SK-N-SH (cell line): ENCODE data around the gene HSPA5. TPM values are rescaled to one million over a fixed set of nuclear protein-coding genes. Genes with fewer than 3 reads are reported as not detected.

Source experiments
- CTCF ChIA-PET: fragments of 300-600, 350-600 bp; formaldehyde crosslinking; extraction: SDS; loops from one replicate; lab custom pipeline; 2021; lab: Yijun Ruan, JAX
- POLR2A ChIA-PET: fragments of 350-600 bp; sonication (Branson Sonifier 250); formaldehyde crosslinking; extraction: SDS; loops from one replicate; lab custom pipeline; 2020; ENCODE audit warnings: antibody characterized with exemption, inconsistent platforms; lab: Yijun Ruan, JAX
- DNase-seq: peaks from one replicate; pipeline ENCODE4 v3.0.0; 2012
- H2AFZ ChIP-seq: fragments of 200-600 bp; sonication (generic); 2 replicates; pipeline ENCODE4 v1.8.1; 2016; ENCODE audit warnings: antibody characterized with exemption, mild to moderate bottlenecking, low read depth
- H3F3A ChIP-seq: fragments of 200-600 bp; sonication (generic); replicated peaks from 2 replicates; pipeline ENCODE3; 2016; ENCODE audit warnings: antibody characterized with exemption, mild to moderate bottlenecking; ENCODE audit not compliant: insufficient read depth
- H3K27ac ChIP-seq, 2 experiments: fragments of 200-500 bp in 1 of 2; fragments of 200-600 bp in 1 of 2; sonication (Bioruptor generic) in 1 of 2; sonication (generic), shearing (Covaris generic) in 1 of 2; 2 replicates each; pipeline versions ENCODE4 v1.5.1 to v1.6.1; 2014 to 2016; ENCODE audit warnings: low read depth in 2 of 2, inconsistent platforms in 1 of 2, low read length in 1 of 2, mild to moderate bottlenecking in 1 of 2, mixed read lengths in 1 of 2
- H3K27me3 ChIP-seq: fragments of 200-600 bp; sonication (generic), shearing (Covaris generic); 2 replicates; pipeline ENCODE4 v1.6.1; 2016; ENCODE audit warnings: mixed run types; ENCODE audit not compliant: insufficient read depth
- H3K36me3 ChIP-seq, 2 experiments: fragments of 200-500 bp in 1 of 2; fragments of 200-600 bp in 1 of 2; sonication (Bioruptor generic) in 1 of 2; sonication (generic) in 1 of 2; replicated peaks in 1 of 2; 2 replicates each; pipeline versions ENCODE3 to v1.5.1; 2014 to 2016; ENCODE audit warnings: low read length in 1 of 2, mild to moderate bottlenecking in 1 of 2; ENCODE audit not compliant: insufficient read depth in 2 of 2, control insufficient read depth in 1 of 2
- H3K4me1 ChIP-seq, 2 experiments: fragments of 200-500 bp in 1 of 2; fragments of 200-600 bp in 1 of 2; sonication (Bioruptor generic) in 1 of 2; sonication (generic), shearing (Covaris generic) in 1 of 2; 2 replicates each; pipeline versions ENCODE4 v1.5.1 to v1.6.1; 2014 to 2016; ENCODE audit warnings: low read depth in 1 of 2, low read length in 1 of 2, mixed run types in 1 of 2; ENCODE audit not compliant: insufficient read depth in 2 of 2, control insufficient read depth in 1 of 2
- H3K4me2 ChIP-seq: fragments of 200-600 bp; sonication (generic), shearing (Covaris generic); 2 replicates; pipeline ENCODE4 v1.6.1; 2017; ENCODE audit warnings: mixed run types
- H3K4me3 ChIP-seq, 2 experiments: fragments of 200-500 bp in 1 of 2; fragments of 200-600 bp in 1 of 2; sonication (Bioruptor generic) in 1 of 2; sonication (generic), shearing (Covaris generic) in 1 of 2; 2 replicates each; pipeline versions ENCODE4 v1.5.1 to v1.8.1; 2014 to 2016; ENCODE audit warnings: low read depth in 2 of 2, inconsistent platforms in 1 of 2, low read length in 1 of 2, mild to moderate bottlenecking in 1 of 2, mixed read lengths in 1 of 2, moderate library complexity in 1 of 2
- H3K79me2 ChIP-seq: fragments of 200-600 bp; sonication (generic); 2 replicates; pipeline ENCODE4 v1.8.1; 2017; ENCODE audit warnings: mild to moderate bottlenecking; ENCODE audit not compliant: insufficient read depth
- H3K9ac ChIP-seq: fragments of 200-600 bp; sonication (generic); 2 replicates; pipeline ENCODE4 v1.6.1; 2017; ENCODE audit warnings: mixed run types
- H3K9me2 ChIP-seq: fragments of 200-600 bp; sonication (generic); 2 replicates; pipeline ENCODE4 v1.6.1; 2017; ENCODE audit warnings: mixed run types
- H3K9me3 ChIP-seq: fragments of 200-600 bp; sonication (generic); 2 replicates; pipeline ENCODE4 v1.6.1; 2017; ENCODE audit warnings: mixed run types, mild to moderate bottlenecking, moderate library complexity
- H4K20me1 ChIP-seq: fragments of 200-600 bp; sonication (generic); 2 replicates; pipeline ENCODE4 v1.6.1; 2017; ENCODE audit warnings: mild to moderate bottlenecking, mixed run types; ENCODE audit not compliant: insufficient read depth
- CTCF ChIP-seq: fragments of 200-600 bp; sonication (generic); IDR thresholded peaks from 2 replicates; pipeline ENCODE4 v1.6.1; 2017; ENCODE audit warnings: antibody characterized with exemption, mild to moderate bottlenecking, moderate library complexity
- ELF1 ChIP-seq: IDR thresholded peaks from 2 replicates; pipeline ENCODE4 v1.4.0; 2012
- FOSL2 ChIP-seq: IDR thresholded peaks from 2 replicates; pipeline ENCODE4 v1.4.0; 2012; ENCODE audit warnings: low read depth, mild to moderate bottlenecking, moderate library complexity, borderline replicate concordance
- GATA2 ChIP-seq: sonication (generic); formaldehyde crosslinking; IDR thresholded peaks from 2 replicates; pipeline ENCODE4 v1.5.0; 2020; ENCODE audit warnings: mild to moderate bottlenecking, missing genetic modification reagents
- JUND ChIP-seq: IDR thresholded peaks from 2 replicates; pipeline ENCODE4 v1.4.0; 2012
- MEF2A ChIP-seq: IDR thresholded peaks from 2 replicates; pipeline ENCODE4 v1.4.0; 2012; ENCODE audit warnings: low read depth, borderline replicate concordance
- MXI1 ChIP-seq: IDR thresholded peaks from 2 replicates; pipeline ENCODE4 v1.6.1; 2012; ENCODE audit warnings: mild to moderate bottlenecking, low read depth, low read length, improper control_type of control experiment
- NFIC ChIP-seq: IDR thresholded peaks from 2 replicates; pipeline ENCODE4 v1.4.0; 2012; ENCODE audit warnings: borderline replicate concordance
- REST ChIP-seq: IDR thresholded peaks from 2 replicates; pipeline ENCODE4 v1.6.1; 2012; ENCODE audit warnings: mild to moderate bottlenecking, low read depth, low read length, moderate library complexity
- RFX5 ChIP-seq: IDR thresholded peaks from 2 replicates; pipeline ENCODE4 v1.6.1; 2012; ENCODE audit warnings: mild to moderate bottlenecking, improper control_type of control experiment, low read length
- TCF12 ChIP-seq: IDR thresholded peaks from 2 replicates; pipeline ENCODE4 v1.4.0; 2012
- YY1 ChIP-seq: IDR thresholded peaks from 2 replicates; pipeline ENCODE4 v1.4.0; 2012; ENCODE audit warnings: low read depth, mild to moderate bottlenecking
- ZBTB33 ChIP-seq: IDR thresholded peaks from 2 replicates; pipeline ENCODE4 v1.4.0; 2012; ENCODE audit warnings: low read depth, borderline replicate concordance
- WGBS: methylation state at CpG from one replicate; pipeline ENCODE4 v1.1.6; 2017; ENCODE audit warnings: low lambda C conversion rate; 5-methylcytosine and 5-hydroxymethylcytosine counted together
- polyA plus RNA-seq, 3 experiments: library from polyadenylated mRNA; depleted of rRNA; stranded (reverse); fragments of >200 nt; gene quantifications; 2 replicates each; pipeline ENCODE4 v1.2.3, GENCODE V29; 2012

Gene HSPA5
- polyA plus RNA-seq, 1 of the 3 experiments (the other 2 are of a cell fraction): 226 TPM

GRCh38 chr9:125239631-125240597 is 1.2 kb downstream of the HSPA5 start:
- Histone ChIP-seq H3K27ac (peak overlapping the region in 1 of 2 experiments; percentile 93; a peak in 1 of 4 replicates), H3K9ac (peak overlapping the region; percentile 98), H3K4me3 (peak overlapping the region; percentile 83 to 100), H2AFZ (no peak overlapping the region), H3K9me2 (no peaks in the 10 kb centered on the region), H3K4me2 (peak overlapping the region; percentile 92), H3F3A (peaks cover 56% of the 10 kb centered on the region), H3K4me1 (peaks cover 20 to 36% of the 10 kb centered on the region in 2 experiments), H3K9me3 (no peaks in the 10 kb centered on the region), H3K79me2 (peaks cover 72% of the 10 kb centered on the region), H3K27me3 (no peaks in the 10 kb centered on the region), H3K36me3 (peaks cover 45 to 55% of the 10 kb centered on the region in 2 experiments), H4K20me1 (peaks cover 60% of the 10 kb centered on the region)
- TF ChIP-seq JUND: no peak
- no peak for TF ChIP-seq REST
- TF ChIP-seq RFX5: no peak
- CTCF ChIA-PET: interaction anchor here (0.7 kb wide), 1 partner anchor 42 kb away, joined by 3 read pairs; no protein-coding TSS in a partner anchor
- no peak for DNase-seq
- POLR2A ChIA-PET: interaction anchor here (0.6 to 2.7 kb wide), 7 partner anchors 12 to 275 kb away, joined by 3 to 35 read pairs (median 11); partner anchors contain the start of genes GAPVD1 and RABEPK
- 16% methylated on average over 8 of the region's 8 CpGs for WGBS

GRCh38 chr9:125238915-125239446 is 2.2 kb downstream of the HSPA5 start:
- peak overlapping the region; percentile 92 for H3K4me2 ChIP-seq
- whole genome bisulfite sequencing: 86% methylated on average over 14 of the region's 14 CpGs
- H3K79me2 ChIP-seq: peaks cover 75% of the 10 kb centered on the region
- H2AFZ ChIP-seq: no peak overlapping the region
- POLR2A ChIA-PET: no interaction called here
- no peaks in the 10 kb centered on the region for H3K27me3 ChIP-seq
- CTCF ChIA-PET: no interaction called here
- H3K9me2 ChIP-seq: no peaks in the 10 kb centered on the region
- H3K4me1 ChIP-seq: peaks cover 20 to 34% of the 10 kb centered on the region in 2 experiments
- H3K27ac ChIP-seq: peak overlapping the region in 1 of 2 experiments; percentile 96; a peak in 1 of 4 replicates
- no peaks in the 10 kb centered on the region for H3K9me3 ChIP-seq
- no peak for DNase-seq
- peak overlapping the region; percentile 98; the same call in 1 of the 2 replicates for H3K9ac ChIP-seq
- H3K36me3 ChIP-seq: peaks cover 48 to 63% of the 10 kb centered on the region in 2 experiments
- peak overlapping the region; percentile 83 to 100 for H3K4me3 ChIP-seq
- H3F3A ChIP-seq: peaks cover 58% of the 10 kb centered on the region
- H4K20me1 ChIP-seq: peaks cover 68% of the 10 kb centered on the region
- no peak for TF ChIP-seq CTCF
- no peak for TF ChIP-seq MXI1
- no peak for TF ChIP-seq FOSL2
- no peak for TF ChIP-seq REST
- no peak for TF ChIP-seq ELF1
- TF ChIP-seq YY1: no peak
- no peak for TF ChIP-seq MEF2A
- TF ChIP-seq NFIC: no peak
- no peak for TF ChIP-seq TCF12
- no peak for TF ChIP-seq GATA2
- TF ChIP-seq ZBTB33: no peak
